OCI-LY3 (cell line): Measurements from ENCODE around the gene ABCD1.

ENCODE experiments used
- H2AFZ ChIP-seq: fragments of 200-600, 300-600 bp; shearing (Covaris generic); 2 replicates; pipeline ENCODE4 v1.6.0; 2014; ENCODE audit warnings: antibody characterized with exemption, low read depth, low read length
- H3K27ac ChIP-seq: fragments of 200-600, 300-600 bp; sonication (generic); 2 replicates; pipeline ENCODE4 v1.5.1; 2014; ENCODE audit warnings: mild to moderate bottlenecking, low read length, moderate library complexity, mixed read lengths
- H3K27me3 ChIP-seq: fragments of 200-600, 300-600 bp; sonication (generic); 2 replicates; pipeline ENCODE4 v1.6.1; 2014; ENCODE audit warnings: low read depth, low read length, mixed read lengths
- H3K36me3 ChIP-seq: fragments of 200-600, 300-600 bp; sonication (generic); replicated peaks from 2 replicates; pipeline ENCODE3; 2014; ENCODE audit warnings: low read depth, low read length, mixed read lengths
- H3K4me1 ChIP-seq: fragments of 300-600, 200-600 bp; sonication (generic); 2 replicates; pipeline ENCODE4 v1.6.1; 2014; ENCODE audit warnings: low read length, mixed read lengths
- H3K4me2 ChIP-seq: fragments of 200-600, 300-600 bp; sonication (generic); 2 replicates; pipeline ENCODE4 v1.6.1; 2014; ENCODE audit warnings: low read length, mixed read lengths
- H3K4me3 ChIP-seq: fragments of 300-600, 200-600 bp; sonication (generic); 2 replicates; pipeline ENCODE4 v1.5.1; 2014; ENCODE audit warnings: antibody characterized with exemption, mild to moderate bottlenecking, low read length, moderate library complexity
- H3K79me2 ChIP-seq: fragments of 300-600, 200-600 bp; shearing (Covaris generic); 2 replicates; pipeline ENCODE4 v1.6.1; 2014; ENCODE audit warnings: mild to moderate bottlenecking, low read length, mixed read lengths
- H3K9ac ChIP-seq: fragments of 300-600, 200-600 bp; shearing (Covaris generic); 2 replicates; pipeline ENCODE4 v1.6.0; 2014; ENCODE audit warnings: mild to moderate bottlenecking, low read length, moderate library complexity
- H3K9me3 ChIP-seq: fragments of 200-600, 300-600 bp; shearing (Covaris generic); 2 replicates; pipeline ENCODE4 v1.6.1; 2014; ENCODE audit warnings: low read length, mixed read lengths; ENCODE audit not compliant: insufficient read depth
- H4K20me1 ChIP-seq: fragments of 200-600, 300-600 bp; sonication (generic); 2 replicates; pipeline ENCODE4 v1.6.1; 2016; ENCODE audit warnings: low read length, mixed read lengths; ENCODE audit not compliant: insufficient read depth
- EZH2phosphoT487 ChIP-seq: fragments of 200-600 bp; shearing (Covaris generic); IDR thresholded peaks from 2 replicates; pipeline ENCODE4 v1.6.1; 2018; ENCODE audit warnings: antibody characterized with exemption, mixed run types, low read depth
- TF ChIP-seq, protein P1 (sequence below): fragments of 200-600, 300-600 bp; sonication (generic); IDR thresholded peaks from 2 replicates; pipeline ENCODE4 v1.5.1; 2014; ENCODE audit warnings: antibody characterized with exemption, low read length, low read depth

Gene ABCD1

DNA sequence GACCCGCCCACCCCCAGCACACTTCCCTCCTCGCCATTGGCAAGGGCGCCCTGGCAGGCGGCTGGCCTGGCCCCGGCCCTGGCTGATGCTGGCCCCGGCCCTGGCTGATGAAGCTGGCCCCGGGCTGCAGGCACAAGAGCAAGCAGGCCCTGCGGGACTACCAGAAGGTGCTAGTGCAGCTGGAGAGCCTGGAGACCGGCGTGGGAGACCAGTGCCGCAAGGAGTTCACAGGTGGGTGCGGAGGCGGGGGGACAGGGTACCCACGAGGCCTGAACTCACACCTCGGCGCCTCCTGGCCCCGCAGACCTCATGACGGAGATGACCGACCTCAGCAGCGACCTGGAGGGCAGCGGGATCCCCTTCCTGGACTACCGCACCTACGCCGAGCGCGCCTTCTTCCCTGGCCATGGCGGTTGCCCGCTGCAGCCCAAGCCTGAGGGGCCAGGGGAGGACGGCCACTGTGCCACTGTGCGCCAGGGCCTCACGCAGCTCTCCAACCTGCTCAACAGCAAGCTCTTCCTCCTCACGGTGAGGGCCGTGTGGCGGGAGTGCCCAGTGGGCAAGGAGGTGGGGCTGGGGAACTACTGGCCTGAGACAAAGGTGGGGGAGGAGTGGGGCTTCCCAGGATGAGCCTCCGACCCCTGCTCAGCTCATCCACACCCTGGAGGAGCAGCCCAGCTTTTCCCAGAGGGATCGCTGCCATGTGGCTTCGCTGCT lies 50.1 kb downstream of the ABCD1 start:
- Histone ChIP-seq H3K27ac (no peak overlapping the region), H3K9me3 (no peaks in the 10 kb centered on the region), H3K79me2 (no peaks in the 10 kb centered on the region), H3K9ac (no peak overlapping the region), H3K36me3 (no peaks in the 10 kb centered on the region), H3K4me2 (no peak overlapping the region), H4K20me1 (no peaks in the 10 kb centered on the region), H2AFZ (no peak overlapping the region), H3K4me3 (no peak overlapping the region), H3K27me3 (no peaks in the 10 kb centered on the region), H3K4me1 (no peaks in the 10 kb centered on the region)
- TF ChIP-seq, protein P1, sequence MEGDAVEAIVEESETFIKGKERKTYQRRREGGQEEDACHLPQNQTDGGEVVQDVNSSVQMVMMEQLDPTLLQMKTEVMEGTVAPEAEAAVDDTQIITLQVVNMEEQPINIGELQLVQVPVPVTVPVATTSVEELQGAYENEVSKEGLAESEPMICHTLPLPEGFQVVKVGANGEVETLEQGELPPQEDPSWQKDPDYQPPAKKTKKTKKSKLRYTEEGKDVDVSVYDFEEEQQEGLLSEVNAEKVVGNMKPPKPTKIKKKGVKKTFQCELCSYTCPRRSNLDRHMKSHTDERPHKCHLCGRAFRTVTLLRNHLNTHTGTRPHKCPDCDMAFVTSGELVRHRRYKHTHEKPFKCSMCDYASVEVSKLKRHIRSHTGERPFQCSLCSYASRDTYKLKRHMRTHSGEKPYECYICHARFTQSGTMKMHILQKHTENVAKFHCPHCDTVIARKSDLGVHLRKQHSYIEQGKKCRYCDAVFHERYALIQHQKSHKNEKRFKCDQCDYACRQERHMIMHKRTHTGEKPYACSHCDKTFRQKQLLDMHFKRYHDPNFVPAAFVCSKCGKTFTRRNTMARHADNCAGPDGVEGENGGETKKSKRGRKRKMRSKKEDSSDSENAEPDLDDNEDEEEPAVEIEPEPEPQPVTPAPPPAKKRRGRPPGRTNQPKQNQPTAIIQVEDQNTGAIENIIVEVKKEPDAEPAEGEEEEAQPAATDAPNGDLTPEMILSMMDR = no peak
- no peak for TF ChIP-seq EZH2phosphoT487

DNA sequence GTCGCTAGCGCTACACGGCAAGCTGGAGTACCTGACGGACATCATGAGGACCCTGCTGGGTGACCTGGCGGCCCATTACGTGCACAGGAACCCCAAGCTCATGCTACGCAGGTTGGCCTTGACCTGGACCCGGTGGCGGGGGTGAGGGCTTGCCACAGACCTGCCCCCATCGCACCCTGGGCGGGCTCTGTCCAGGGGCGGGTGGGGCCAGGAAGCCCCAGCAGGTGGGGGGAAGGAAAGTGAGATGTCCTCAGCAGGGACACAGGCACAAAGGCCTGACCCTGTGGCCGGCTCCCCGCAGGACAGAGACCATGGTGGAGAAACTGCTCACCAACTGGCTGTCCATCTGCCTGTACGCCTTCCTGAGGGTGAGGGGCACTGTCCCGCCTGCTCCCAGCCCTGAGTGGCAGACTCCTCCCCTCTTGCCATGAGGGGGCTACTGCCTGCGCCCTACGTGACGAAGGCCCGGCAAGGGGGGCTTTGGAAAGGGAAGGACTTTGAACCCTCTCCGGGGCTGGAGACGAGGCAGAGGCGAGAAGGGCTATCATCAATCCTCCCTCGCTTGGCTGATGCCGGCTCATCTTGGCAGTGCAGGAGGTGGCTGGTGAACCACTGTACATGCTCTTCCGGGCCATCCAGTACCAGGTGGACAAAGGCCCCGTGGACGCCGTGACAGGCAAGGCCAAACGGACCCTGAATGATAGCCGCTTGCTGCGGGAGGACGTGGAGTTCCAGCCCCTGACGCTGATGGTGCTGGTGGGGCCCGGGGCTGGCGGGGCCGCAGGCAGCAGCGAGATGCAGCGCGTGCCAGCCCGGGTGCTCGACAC lies 50.9 kb downstream of the ABCD1 start:
- Histone ChIP-seq H3K27ac (no peak overlapping the region), H3K27me3 (no peaks in the 10 kb centered on the region), H3K36me3 (no peaks in the 10 kb centered on the region), H3K9me3 (no peaks in the 10 kb centered on the region), H3K4me2 (no peak overlapping the region), H4K20me1 (no peaks in the 10 kb centered on the region), H3K79me2 (no peaks in the 10 kb centered on the region), H3K9ac (no peak overlapping the region), H3K4me1 (no peaks in the 10 kb centered on the region), H2AFZ (no peak overlapping the region), H3K4me3 (no peak overlapping the region)
- TF ChIP-seq, protein P1 = no peak
- no peak for TF ChIP-seq EZH2phosphoT487

DNA sequence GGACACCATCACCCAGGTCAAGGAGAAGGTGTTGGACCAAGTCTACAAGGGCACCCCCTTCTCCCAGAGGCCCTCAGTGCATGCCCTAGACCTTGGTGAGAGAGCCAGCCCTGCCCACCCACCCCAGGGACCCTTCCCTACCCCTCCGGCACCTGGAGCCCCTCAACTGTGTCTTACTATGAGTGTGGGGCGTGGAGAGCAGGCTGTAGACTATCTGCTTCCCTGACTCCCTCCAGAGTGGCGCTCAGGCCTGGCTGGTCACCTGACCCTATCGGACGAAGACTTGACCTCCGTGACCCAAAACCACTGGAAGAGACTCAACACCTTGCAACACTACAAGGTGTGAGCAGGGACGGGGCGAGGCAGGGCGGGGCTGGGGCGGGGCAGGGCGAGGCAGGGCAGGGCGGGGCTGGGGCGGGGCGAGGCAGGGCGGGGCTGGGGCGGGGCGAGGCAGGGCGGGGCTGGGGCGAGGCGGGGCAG lies 51.5 kb downstream of the ABCD1 start:
- Histone ChIP-seq H3K79me2 (no peaks in the 10 kb centered on the region), H3K27me3 (no peaks in the 10 kb centered on the region), H2AFZ (no peak overlapping the region), H3K27ac (no peak overlapping the region), H4K20me1 (no peaks in the 10 kb centered on the region), H3K36me3 (no peaks in the 10 kb centered on the region), H3K4me1 (no peaks in the 10 kb centered on the region), H3K4me2 (no peak overlapping the region), H3K9ac (no peak overlapping the region), H3K4me3 (no peak overlapping the region), H3K9me3 (no peaks in the 10 kb centered on the region)
- TF ChIP-seq EZH2phosphoT487 = no peak
- TF ChIP-seq, protein P1 = no peak

DNA sequence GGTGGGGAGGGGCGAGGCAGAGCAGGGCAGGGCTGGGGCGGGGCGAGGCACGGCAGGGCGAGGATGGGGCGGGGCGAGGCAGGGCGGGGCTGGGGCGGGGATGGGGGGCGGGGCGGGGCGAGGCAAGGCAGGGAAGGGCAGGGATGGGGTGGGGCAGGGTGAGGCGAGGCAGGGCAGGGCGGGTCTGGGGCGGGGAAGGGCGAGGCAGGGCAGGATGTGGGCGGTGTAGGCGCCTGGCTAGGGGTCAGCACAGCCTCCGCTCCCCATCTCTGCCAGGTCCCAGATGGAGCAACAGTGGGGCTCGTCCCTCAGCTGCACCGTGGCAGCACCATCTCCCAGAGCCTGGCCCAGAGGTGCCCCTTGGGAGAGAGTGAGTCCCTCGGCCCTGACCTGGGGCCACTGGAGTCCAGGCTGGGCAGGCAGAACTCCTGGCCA lies 52.0 kb downstream of the ABCD1 start:
- H3K27ac ChIP-seq = no peak overlapping the region
- H3K9ac ChIP-seq = no peak overlapping the region
- no peak overlapping the region for H3K4me2 ChIP-seq
- no peak for TF ChIP-seq EZH2phosphoT487
- TF ChIP-seq, protein P1 = no peak
- H3K36me3 ChIP-seq = no peaks in the 10 kb centered on the region
- H3K4me3 ChIP-seq = no peak overlapping the region
- H3K27me3 ChIP-seq = no peaks in the 10 kb centered on the region
- H3K4me1 ChIP-seq = no peaks in the 10 kb centered on the region
- H3K9me3 ChIP-seq = no peaks in the 10 kb centered on the region
- no peaks in the 10 kb centered on the region for H3K79me2 ChIP-seq
- no peaks in the 10 kb centered on the region for H4K20me1 ChIP-seq
- no peak overlapping the region for H2AFZ ChIP-seq
